CD8-positive, alpha-beta memory T cell (primary cell): ENCODE results near the gene OGA. TPM values are rescaled to one million over a fixed set of nuclear protein-coding genes. Genes with fewer than 3 reads are reported as not detected.

Experiments
- CTCF ChIA-PET: fragments of 350-600 bp; sonication (Branson Sonifier 250); formaldehyde crosslinking; loops from one replicate; lab custom pipeline; 2021; ENCODE audit warnings: antibody characterized with exemption; lab: Charles Lee
- POLR2A ChIA-PET: fragments of 350-600 bp; sonication (Branson Sonifier 250); formaldehyde crosslinking; loops from one replicate; lab custom pipeline; 2021; ENCODE audit warnings: antibody characterized with exemption; lab: Charles Lee
- DNase-seq, 5 donors: peaks; one replicate each; pipeline versions ENCODE4 v3.0.0 to v3.0.0-alpha.2; 2020 to 2022; ENCODE audit warnings: mixed read lengths in 1 of 5
- H3K27ac ChIP-seq: one replicate; pipeline ENCODE4 v1.7.0; 2013; ENCODE audit warnings: low read depth, mild to moderate bottlenecking, low read length, moderate library complexity
- H3K27me3 ChIP-seq: 2 replicates; pipeline ENCODE4 v1.7.0; 2013; ENCODE audit warnings: low read length, mild to moderate bottlenecking; ENCODE audit not compliant: insufficient read depth, poor library complexity, severe bottlenecking
- H3K36me3 ChIP-seq: 2 replicates; pipeline ENCODE4 v1.7.0; 2013; ENCODE audit warnings: mild to moderate bottlenecking, low read length, moderate library complexity; ENCODE audit not compliant: insufficient read depth
- H3K4me1 ChIP-seq: 2 replicates; pipeline ENCODE4 v1.7.0; 2013; ENCODE audit warnings: mild to moderate bottlenecking, low read length, moderate library complexity; ENCODE audit not compliant: insufficient read depth
- H3K4me3 ChIP-seq: 2 replicates; pipeline ENCODE4 v1.7.0; 2013; ENCODE audit warnings: mild to moderate bottlenecking, low read length
- H3K9me3 ChIP-seq: 2 replicates; pipeline ENCODE4 v1.7.0; 2013; ENCODE audit warnings: mild to moderate bottlenecking, low read length
- H3K27ac Mint-ChIP-seq, 8 donors: one replicate each; pipeline ENCODE4 v1.8.0; 2020 to 2021; ENCODE audit warnings: mixed read lengths in 8 of 8, mild to moderate bottlenecking in 6 of 8, inconsistent platforms in 3 of 8, moderate library complexity in 3 of 8
- H3K27me3 Mint-ChIP-seq, 2 donors: one replicate each; pipeline ENCODE4 v1.8.0; 2020 to 2021; ENCODE audit warnings: mixed read lengths in 2 of 2, mild to moderate bottlenecking in 1 of 2, moderate library complexity in 1 of 2
- H3K36me3 Mint-ChIP-seq, 3 donors: one replicate each; pipeline ENCODE4 v1.8.0; 2020 to 2021; ENCODE audit warnings: mixed read lengths in 3 of 3, inconsistent platforms in 1 of 3, mild to moderate bottlenecking in 1 of 3
- H3K4me1 Mint-ChIP-seq, 3 donors: one replicate each; pipeline ENCODE4 v1.8.0; 2020 to 2021; ENCODE audit warnings: mixed read lengths in 3 of 3, inconsistent platforms in 1 of 3, mild to moderate bottlenecking in 1 of 3
- H3K4me3 Mint-ChIP-seq, 7 donors: one replicate each; pipeline ENCODE4 v1.8.0; 2020 to 2021; ENCODE audit warnings: mixed read lengths in 7 of 7, mild to moderate bottlenecking in 6 of 7, moderate library complexity in 4 of 7, inconsistent platforms in 2 of 7
- H3K9me3 Mint-ChIP-seq, 5 donors: one replicate each; pipeline ENCODE4 v1.8.0; 2020 to 2022; ENCODE audit warnings: mixed read lengths in 5 of 5, mild to moderate bottlenecking in 3 of 5, moderate library complexity in 2 of 5, inconsistent platforms in 1 of 5
- polyA plus RNA-seq: library from polyadenylated mRNA; unstranded; fragments of 300-500 nt; fragmentation: Illumina TruSeq; gene quantifications from one replicate; pipeline ENCODE4 v1.2.3, GENCODE V29; 2021
- total RNA-seq, 2 experiments: library from RNA; stranded (reverse); gene quantifications; one replicate each; pipeline ENCODE4 v1.2.3, GENCODE V29; 2021

OGA gene
- total and polyA plus RNA-seq, 3 experiments from 2014 or later = 45.7 to 109 (median 95.8) TPM

DNA sequence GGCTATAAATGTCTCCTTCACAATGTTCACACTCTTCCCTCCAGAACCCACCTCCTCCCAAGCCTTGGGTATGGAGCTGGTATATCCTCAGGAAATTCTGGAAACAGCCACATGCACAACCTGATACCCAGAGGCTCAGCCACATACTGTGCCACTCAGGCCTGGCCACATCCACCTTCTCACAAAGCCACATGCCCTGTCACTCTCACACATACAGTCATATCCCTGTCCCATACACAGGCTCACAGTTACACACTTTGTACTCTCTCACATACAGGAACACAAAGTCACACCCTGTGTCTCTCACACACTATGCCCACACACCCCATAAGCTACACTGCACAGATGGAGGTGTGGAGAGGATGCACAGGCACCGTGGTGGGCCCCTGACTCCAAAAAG, 15.2 kb upstream of the OGA start:
- Histone ChIP-seq H3K36me3 (no peaks in the 10 kb centered on the region), H3K4me3 (peak overlapping the region; percentile 23), H3K27ac (no peak overlapping the region), H3K4me1 (peaks cover 64% of the 10 kb centered on the region), H3K9me3 (no peaks in the 10 kb centered on the region), H3K27me3 (no peaks in the 10 kb centered on the region)
- Mint-ChIP-seq H3K4me3 (peak overlapping the region in 3 of 7 donors; percentile 11 to 76 (median 15)), H3K27ac (peak overlapping the region in 7 of 8 donors; percentile 61 to 93 (median 82)), H3K36me3 (peaks cover 0 to 3% (median 0%) of the 10 kb centered on the region in 3 donors), H3K9me3 (peaks cover 0 to 4% (median 0%) of the 10 kb centered on the region in 5 donors), H3K4me1 (peaks cover 48 to 67% (median 54%) of the 10 kb centered on the region in 3 donors), H3K27me3 (peaks cover 0 to 10% of the 10 kb centered on the region in 2 donors)
- ChIA-PET CTCF (interaction anchor here (2.3 kb wide), 1 partner anchor 10 kb away, joined by 5 read pairs; the partner anchor contains the start of gene KCNIP2), POLR2A (no interaction called here)
- no peak for DNase-seq

DNA sequence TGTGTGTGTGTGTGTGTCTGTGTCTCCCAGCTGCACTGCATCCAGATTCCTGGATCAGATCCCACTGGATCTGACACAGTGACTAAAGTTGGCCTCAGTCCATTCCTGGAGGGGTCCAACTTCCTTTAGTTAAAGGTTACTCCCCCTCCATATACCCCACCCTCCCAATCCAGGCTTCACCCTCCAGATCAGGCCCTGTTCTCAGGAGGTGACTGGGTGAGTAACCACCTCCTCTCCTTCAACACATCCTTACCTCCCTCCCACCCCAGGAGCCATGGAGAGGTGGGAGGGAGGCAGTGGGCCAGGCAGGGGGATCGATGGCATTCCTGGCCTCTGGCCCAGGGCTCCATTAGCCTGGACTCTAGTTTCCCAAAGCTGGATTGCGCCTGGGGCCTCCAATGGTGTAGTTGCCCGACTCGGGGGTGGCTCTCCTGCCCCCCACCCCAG, 14.1 kb upstream of the OGA start:
- H3K27ac Mint-ChIP-seq = peak overlapping the region in 5 of 8 donors; percentile 82 to 98 (median 94)
- H3K9me3 ChIP-seq = no peaks in the 10 kb centered on the region
- peaks cover 64% of the 10 kb centered on the region for H3K4me1 ChIP-seq
- no peak for DNase-seq
- no peak overlapping the region for H3K27ac ChIP-seq
- no peaks in the 10 kb centered on the region for H3K27me3 ChIP-seq
- H3K4me1 Mint-ChIP-seq = peaks cover 48 to 67% (median 54%) of the 10 kb centered on the region in 3 donors
- ChIA-PET POLR2A (interaction anchor here (0.6 to 2.2 kb wide), 3 partner anchors 8 to 14 kb away, joined by 4 to 7 read pairs (median 5); partner anchors contain the start of gene OGA), CTCF (interaction anchor here (0.6 to 2.2 kb wide), 3 partner anchors 8 to 13 kb away, joined by 3 to 9 read pairs (median 5); partner anchors contain the start of genes KCNIP2 and OGA)
- no peaks in the 10 kb centered on the region for H3K36me3 ChIP-seq
- peaks cover 0 to 10% of the 10 kb centered on the region in 2 donors for H3K27me3 Mint-ChIP-seq
- peaks cover 0 to 4% (median 0%) of the 10 kb centered on the region in 5 donors for H3K9me3 Mint-ChIP-seq
- no peak overlapping the region for H3K4me3 ChIP-seq
- peak overlapping the region in 1 of 7 donors; percentile 60 for H3K4me3 Mint-ChIP-seq
- H3K36me3 Mint-ChIP-seq = peaks cover 0 to 3% (median 0%) of the 10 kb centered on the region in 3 donors

DNA sequence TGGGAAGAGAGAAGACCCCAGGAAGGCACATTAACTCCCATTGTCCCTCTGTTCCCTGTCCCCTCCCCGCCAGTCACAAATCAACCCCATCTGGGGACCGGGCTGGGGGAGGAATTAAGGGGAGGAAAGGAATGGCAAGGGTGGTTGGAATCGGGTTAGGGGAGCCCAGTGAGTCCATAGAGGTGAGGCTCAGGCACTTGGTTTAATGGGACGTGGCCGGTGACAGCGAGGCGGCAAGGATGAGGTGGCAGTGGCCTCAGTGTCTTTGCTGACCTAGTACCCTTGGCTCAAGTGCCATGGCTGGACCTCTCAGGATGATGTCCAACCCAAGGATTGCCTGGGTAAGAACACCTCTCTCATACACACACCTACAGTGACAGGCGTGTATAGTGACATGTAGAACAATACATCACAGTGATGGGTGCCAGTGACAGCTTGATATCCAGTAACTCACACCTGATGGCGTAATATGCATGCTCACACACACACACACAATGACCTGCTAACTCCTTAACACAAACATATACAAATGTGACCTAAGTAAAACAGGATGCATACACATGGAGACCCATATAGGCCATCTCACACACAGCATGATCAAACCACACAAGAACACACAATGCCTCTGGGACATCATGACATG, 13.0 kb upstream of the OGA start:
- Histone ChIP-seq H3K4me1 (peaks cover 62% of the 10 kb centered on the region), H3K36me3 (no peaks in the 10 kb centered on the region), H3K27ac (peak overlapping the region; percentile 52), H3K4me3 (peak overlapping the region; percentile 56), H3K9me3 (no peaks in the 10 kb centered on the region), H3K27me3 (no peaks in the 10 kb centered on the region)
- peak overlapping the region; percentile 88 to 94 (median 91) for H3K4me3 Mint-ChIP-seq
- POLR2A ChIA-PET = interaction anchor here (0.5 to 5.0 kb wide), 3 partner anchors 9 to 14 kb away, joined by 3 to 39 read pairs (median 7); partner anchors contain the start of gene OGA
- peaks cover 0 to 3% (median 0%) of the 10 kb centered on the region in 3 donors for H3K36me3 Mint-ChIP-seq
- peaks cover 48 to 67% (median 54%) of the 10 kb centered on the region in 3 donors for H3K4me1 Mint-ChIP-seq
- CTCF ChIA-PET = interaction anchor here (0.6 to 2.2 kb wide), 4 partner anchors 10 to 13 kb away, joined by 3 to 17 read pairs (median 6); partner anchors contain the start of genes KCNIP2 and OGA
- peaks cover 0 to 4% (median 0%) of the 10 kb centered on the region in 5 donors for H3K9me3 Mint-ChIP-seq
- DNase-seq = no peak
- H3K27me3 Mint-ChIP-seq = peaks cover 0 to 10% of the 10 kb centered on the region in 2 donors
- H3K27ac Mint-ChIP-seq = peak overlapping the region; percentile 95 to 99 (median 97)

DNA sequence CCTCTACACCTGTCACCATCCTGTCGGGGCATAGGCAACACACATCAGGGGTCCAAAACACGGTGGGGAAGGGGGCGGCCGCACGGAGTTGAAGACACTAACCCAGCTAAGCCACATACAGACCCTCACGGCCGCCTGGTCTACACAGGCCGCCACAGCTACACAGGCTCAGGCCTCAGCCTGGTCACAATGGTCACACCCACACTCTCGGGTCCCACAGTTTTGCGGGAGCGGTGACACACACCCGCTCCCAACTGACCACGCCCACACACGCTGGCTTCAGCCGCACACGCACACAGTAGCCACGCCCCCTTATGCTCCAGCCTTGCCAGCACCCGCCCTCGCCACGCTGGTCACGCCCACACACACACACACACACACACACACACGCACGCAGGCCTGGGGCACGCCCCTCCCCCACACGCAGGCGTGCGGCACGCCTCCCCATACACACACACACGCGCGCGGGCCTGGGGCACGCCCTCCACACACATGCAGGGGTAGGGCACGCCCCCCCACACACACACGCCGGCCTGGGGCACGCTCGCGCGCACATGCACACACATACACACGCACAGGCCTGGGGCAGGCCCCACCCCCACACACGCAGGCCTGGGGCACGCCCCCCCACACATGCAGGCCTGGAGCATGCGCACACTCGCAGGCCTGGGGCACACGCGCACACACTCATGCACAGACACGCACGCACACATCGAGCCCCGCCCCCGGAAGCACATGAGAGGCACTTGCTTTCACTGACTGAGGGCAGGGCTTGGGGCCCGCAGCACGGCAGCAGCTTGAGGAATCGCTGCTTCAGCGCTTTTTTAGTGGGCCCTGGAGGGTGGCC, 12.3 kb upstream of the OGA start:
- H3K36me3 Mint-ChIP-seq = peaks cover 0 to 3% (median 0%) of the 10 kb centered on the region in 3 donors
- no peaks in the 10 kb centered on the region for H3K9me3 ChIP-seq
- H3K4me1 ChIP-seq = peaks cover 55% of the 10 kb centered on the region
- DNase-seq = peak; percentile 92 to 96 (median 93)
- peak overlapping the region; percentile 56 for H3K4me3 ChIP-seq
- peak overlapping the region; percentile 52 for H3K27ac ChIP-seq
- peak overlapping the region; percentile 95 to 99 (median 97) for H3K27ac Mint-ChIP-seq
- H3K27me3 ChIP-seq = no peaks in the 10 kb centered on the region
- peak overlapping the region; percentile 88 to 94 (median 91) for H3K4me3 Mint-ChIP-seq
- ChIA-PET CTCF (interaction anchor here (0.6 to 2.2 kb wide), 5 partner anchors 11 to 49 kb away, joined by 3 to 17 read pairs (median 3); partner anchors contain the start of genes KCNIP2 and OGA), POLR2A (interaction anchor here (0.5 to 5.0 kb wide), 3 partner anchors 10 to 15 kb away, joined by 3 to 39 read pairs (median 7); partner anchors contain the start of gene OGA)
- H3K27me3 Mint-ChIP-seq = peaks cover 0 to 10% of the 10 kb centered on the region in 2 donors
- no peaks in the 10 kb centered on the region for H3K36me3 ChIP-seq
- peaks cover 0 to 4% (median 0%) of the 10 kb centered on the region in 5 donors for H3K9me3 Mint-ChIP-seq
- peaks cover 42 to 61% (median 49%) of the 10 kb centered on the region in 3 donors for H3K4me1 Mint-ChIP-seq

DNA sequence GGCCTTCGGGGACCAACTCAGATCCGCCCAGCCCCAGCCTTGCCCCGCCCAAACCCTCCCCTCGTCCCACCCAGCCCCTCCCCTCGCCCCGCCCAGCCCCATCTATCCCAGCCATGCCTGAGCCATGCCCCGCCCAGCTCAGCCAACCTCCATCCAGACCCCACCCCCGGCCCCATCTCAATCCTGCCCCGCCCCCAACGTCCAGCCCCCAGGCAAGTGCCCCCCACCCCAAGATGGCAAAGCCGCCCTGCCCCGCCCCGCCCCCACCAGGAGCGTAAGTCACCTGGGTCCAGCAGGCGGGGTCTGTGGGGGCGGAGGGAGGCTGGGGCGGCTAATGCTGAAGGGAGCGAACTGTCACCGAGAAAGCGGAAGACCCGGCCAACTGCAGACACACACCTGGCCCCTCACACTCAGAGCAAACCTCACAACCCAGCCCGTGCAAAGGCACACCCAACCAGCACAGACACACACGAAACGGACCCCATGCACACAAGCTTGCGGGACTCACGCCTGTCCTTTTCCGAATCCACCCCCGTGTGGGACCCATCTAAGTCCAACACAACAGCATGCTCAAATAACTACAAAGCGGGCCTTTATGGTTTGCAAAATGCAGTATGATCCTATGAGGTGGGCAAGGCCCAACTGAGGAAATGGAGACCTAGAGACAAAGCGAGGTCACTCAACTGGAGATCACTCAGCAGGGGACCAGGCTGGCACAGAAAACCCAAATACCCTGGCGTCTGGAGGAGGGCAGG, 11.5 kb upstream of the OGA start:
- H3K4me1 Mint-ChIP-seq = peaks cover 37 to 55% (median 44%) of the 10 kb centered on the region in 3 donors
- H3K4me3 Mint-ChIP-seq = peak overlapping the region; percentile 88 to 94 (median 91)
- Histone ChIP-seq H3K9me3 (no peaks in the 10 kb centered on the region), H3K36me3 (no peaks in the 10 kb centered on the region), H3K27ac (peak overlapping the region; percentile 52), H3K4me3 (peak overlapping the region; percentile 56), H3K4me1 (peaks cover 47% of the 10 kb centered on the region), H3K27me3 (no peaks in the 10 kb centered on the region)
- peaks cover 0 to 10% of the 10 kb centered on the region in 2 donors for H3K27me3 Mint-ChIP-seq
- ChIA-PET POLR2A (interaction anchor here (5.0 kb wide), 1 partner anchor 12 kb away, joined by 39 read pairs; the partner anchor contains the start of gene OGA), CTCF (interaction anchor here (0.6 to 2.1 kb wide), 4 partner anchors 10 to 49 kb away, joined by 3 to 17 read pairs (median 4); no protein-coding TSS in a partner anchor)
- DNase-seq = peak; percentile 60 to 83 (median 66)
- H3K36me3 Mint-ChIP-seq = peaks cover 0 to 3% (median 0%) of the 10 kb centered on the region in 3 donors
- peaks cover 0 to 4% (median 0%) of the 10 kb centered on the region in 5 donors for H3K9me3 Mint-ChIP-seq
- H3K27ac Mint-ChIP-seq = peak overlapping the region; percentile 95 to 99 (median 97)

DNA sequence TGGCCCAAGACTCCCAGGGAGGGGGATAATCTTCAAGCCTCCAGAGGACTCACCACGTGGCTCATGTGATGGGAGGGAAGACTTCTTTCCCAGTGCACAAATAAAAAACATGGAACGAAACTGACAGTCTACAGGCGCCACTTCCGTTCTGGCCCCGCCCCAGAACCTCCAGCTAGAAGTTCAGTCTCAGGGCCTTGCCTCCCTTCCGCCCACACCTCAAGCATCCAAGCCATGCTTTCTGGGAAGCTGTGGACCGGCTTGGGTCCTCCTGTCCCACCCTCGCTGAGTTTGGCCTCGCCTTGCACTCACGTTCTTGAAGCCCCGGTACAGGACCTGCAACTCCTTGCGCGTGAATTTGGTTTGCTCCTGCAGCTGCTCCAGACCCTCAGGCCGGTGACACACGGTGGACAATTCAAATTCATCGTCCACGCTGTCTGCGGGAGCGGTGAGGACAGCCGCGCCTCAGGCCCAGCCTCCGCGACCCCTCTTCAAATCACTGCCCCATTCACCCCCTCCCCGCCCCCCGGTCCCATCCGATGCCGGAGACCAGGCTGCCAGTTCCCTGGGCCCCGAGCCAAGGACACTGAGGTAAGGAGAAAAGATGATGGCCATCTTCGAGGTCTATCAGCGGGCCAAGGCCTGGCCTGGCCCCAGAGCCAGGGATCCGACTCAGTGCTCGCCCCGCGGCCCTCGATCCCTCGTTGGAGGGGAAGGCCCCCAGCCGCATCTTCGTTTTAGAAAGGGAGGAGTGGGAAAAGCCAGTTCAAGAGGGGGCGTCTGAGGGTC, 10.7 kb upstream of the OGA start:
- Histone ChIP-seq H3K9me3 (no peaks in the 10 kb centered on the region), H3K27me3 (no peaks in the 10 kb centered on the region), H3K27ac (no peak overlapping the region), H3K4me3 (no peak overlapping the region), H3K4me1 (peaks cover 39% of the 10 kb centered on the region), H3K36me3 (no peaks in the 10 kb centered on the region)
- ChIA-PET POLR2A (interaction anchor here (5.0 kb wide), 1 partner anchor 11 kb away, joined by 39 read pairs; the partner anchor contains the start of gene OGA), CTCF (interaction anchor here (1.0 to 2.4 kb wide), 4 partner anchors 9 to 47 kb away, joined by 3 to 10 read pairs (median 5); no protein-coding TSS in a partner anchor)
- Mint-ChIP-seq H3K36me3 (peaks cover 0 to 3% (median 0%) of the 10 kb centered on the region in 3 donors), H3K9me3 (peaks cover 0 to 4% (median 0%) of the 10 kb centered on the region in 5 donors), H3K27ac (peak overlapping the region in 4 of 8 donors; percentile 4 to 17 (median 6)), H3K4me1 (peaks cover 30 to 47% (median 36%) of the 10 kb centered on the region in 3 donors), H3K4me3 (peak overlapping the region in 3 of 7 donors; percentile 8 to 19 (median 17)), H3K27me3 (peaks cover 0 to 10% of the 10 kb centered on the region in 2 donors)
- DNase-seq = peak in 1 of 5 donors; percentile 57
